ENCODE data around the gene ADRA2C.

- no peak for TF ChIP-seq CTCF (conservative IDR thresholded peaks at IDR 0.05)
- TF ChIP-seq EZH2 (IDR thresholded peaks at IDR 0.05; ENCODE audit: low read depth): no peak
These were observed 5.3 kb upstream of the ADRA2C start for GRCh38 chr4:3760841-3761240.
